Stimulated activated CD4-positive, alpha-beta T cell treated with anti-CD3 and anti-CD28 coated beads, Interleukin-2, amount 100 ng/mL, for 24 hours (primary cell): ENCODE data around the gene ADPRS.

Experiments
- DNase-seq, 2 donors: peaks; one replicate each; pipeline ENCODE4 v3.0.0-alpha.2; 2020

The ADPRS gene

GRCh38 chr1:36088265-36088576 lies 471 bp upstream of the ADPRS start:
- no peak for DNase-seq

- peak in 1 of 2 donors; percentile 16 for DNase-seq
These were observed 865 bp downstream of the ADPRS start for GRCh38 chr1:36089393-36090121.

GRCh38 chr1:36091141-36091540 lies 2.4 kb downstream of the ADPRS start:
- peak in 1 of 2 donors; percentile 9 for DNase-seq

DNA sequence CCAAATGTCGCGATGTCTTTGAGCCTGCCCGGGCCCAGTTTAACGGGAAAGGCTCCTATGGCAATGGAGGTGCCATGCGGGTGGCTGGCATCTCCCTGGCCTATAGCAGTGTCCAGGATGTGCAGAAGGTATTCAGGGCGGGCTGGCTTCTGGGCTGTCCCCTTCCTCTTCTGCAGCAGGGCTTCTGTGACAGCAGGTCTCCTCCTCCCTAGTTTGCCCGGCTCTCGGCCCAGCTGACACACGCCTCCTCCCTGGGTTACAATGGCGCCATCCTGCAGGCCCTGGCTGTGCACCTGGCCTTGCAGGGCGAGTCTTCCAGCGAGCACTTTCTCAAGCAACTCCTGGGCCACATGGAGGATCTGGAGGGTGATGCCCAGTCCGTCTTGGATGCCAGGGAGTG lies 3.0 kb downstream of the ADPRS start:
- peak in 1 of 2 donors; percentile 16 for DNase-seq

DNA sequence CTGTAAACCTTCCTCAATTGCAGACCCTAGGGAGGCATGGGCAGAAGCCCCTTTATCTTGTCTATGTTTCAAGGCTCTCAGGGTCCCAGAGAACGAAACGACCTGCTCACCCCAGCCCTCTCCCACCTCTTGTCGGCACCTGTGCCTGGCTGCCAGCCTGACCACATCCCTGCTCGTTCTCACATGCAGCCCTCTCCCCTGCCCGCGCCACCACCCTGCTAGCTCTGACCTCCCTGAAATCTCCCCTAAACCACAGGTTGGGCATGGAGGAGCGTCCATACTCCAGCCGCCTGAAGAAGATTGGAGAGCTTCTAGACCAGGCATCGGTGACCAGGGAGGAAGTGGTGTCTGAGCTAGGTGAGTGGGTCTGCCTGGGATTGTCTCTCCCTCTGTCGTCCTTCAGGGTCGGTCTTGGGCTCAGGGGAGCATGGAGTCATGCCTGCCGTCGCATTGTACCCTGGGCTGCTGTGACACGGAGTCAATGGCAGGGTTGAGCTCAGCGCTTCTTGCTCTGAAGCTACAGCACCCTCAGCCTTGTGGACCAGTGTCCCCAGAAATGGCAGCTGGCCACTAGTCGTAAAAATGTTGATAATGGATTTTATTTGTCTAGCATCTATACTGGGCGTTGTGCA lies 3.6 kb downstream of the ADPRS start:
- DNase-seq = peak in 1 of 2 donors; percentile 12

GRCh38 chr1:36092798-36093185 lies 4.1 kb downstream of the ADPRS start:
- peak in 1 of 2 donors; percentile 16 for DNase-seq

- no peak for DNase-seq
These were observed 4.5 kb downstream of the ADPRS start for GRCh38 chr1:36093226-36093625.

GRCh38 chr1:36093929-36094328 lies 5.2 kb downstream of the ADPRS start:
- DNase-seq = no peak

- DNase-seq = no peak
These were observed 5.9 kb downstream of the ADPRS start for GRCh38 chr1:36094621-36095061.

- no peak for DNase-seq
These were observed 7.2 kb downstream of the ADPRS start for GRCh38 chr1:36095760-36096405.

DNA sequence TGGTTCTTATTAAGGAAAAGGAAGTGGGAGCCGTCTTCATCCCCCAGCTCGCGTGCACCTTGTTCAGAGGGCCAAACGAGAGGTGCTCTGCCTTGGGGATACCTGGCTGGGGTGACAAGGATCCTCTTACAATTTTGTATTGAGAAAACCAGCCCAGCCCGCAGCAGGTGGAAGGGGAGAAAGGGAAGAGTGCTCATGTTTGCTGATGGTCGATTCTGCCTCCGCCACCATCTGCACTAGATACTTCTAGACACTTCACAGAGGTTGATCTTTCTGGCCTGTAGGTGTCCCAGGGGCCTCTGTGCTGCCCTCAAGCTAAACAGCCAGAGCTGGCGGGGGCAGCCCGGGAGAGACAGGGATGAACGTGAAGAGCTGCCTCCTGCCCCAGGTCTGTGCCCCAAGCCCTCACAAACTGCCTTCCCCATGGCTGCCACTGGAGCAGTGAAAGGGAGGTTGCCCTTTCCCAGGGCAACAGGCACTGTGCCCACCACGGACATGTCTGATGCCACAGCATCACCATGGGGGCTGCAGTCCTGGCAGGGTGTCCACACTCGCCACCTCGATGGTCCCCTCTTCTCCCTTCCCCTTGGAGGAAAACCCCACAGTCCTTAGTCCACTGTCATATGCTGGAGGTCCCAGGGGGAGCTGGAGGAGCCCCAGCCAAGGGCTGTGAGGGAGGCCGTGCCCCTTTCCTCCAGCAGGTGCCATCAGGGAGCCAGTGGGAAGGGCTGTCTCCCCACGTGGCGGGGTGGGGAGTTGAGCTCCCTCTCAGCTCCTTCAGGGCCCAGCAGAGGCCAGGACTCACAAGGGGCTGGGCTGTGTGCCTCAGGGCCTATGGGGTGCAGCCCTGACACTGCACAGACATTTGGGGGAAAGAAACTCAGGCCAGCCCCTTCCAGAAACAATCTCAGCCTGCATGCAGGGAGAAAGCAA lies 8.1 kb downstream of the ADPRS start:
- peak in 1 of 2 donors; percentile 21 for DNase-seq

- no peak for DNase-seq
These were observed 9.2 kb downstream of the ADPRS start for GRCh38 chr1:36097693-36098585.

- no peak for DNase-seq
These were observed 10.1 kb downstream of the ADPRS start for GRCh38 chr1:36098650-36099365.

DNA sequence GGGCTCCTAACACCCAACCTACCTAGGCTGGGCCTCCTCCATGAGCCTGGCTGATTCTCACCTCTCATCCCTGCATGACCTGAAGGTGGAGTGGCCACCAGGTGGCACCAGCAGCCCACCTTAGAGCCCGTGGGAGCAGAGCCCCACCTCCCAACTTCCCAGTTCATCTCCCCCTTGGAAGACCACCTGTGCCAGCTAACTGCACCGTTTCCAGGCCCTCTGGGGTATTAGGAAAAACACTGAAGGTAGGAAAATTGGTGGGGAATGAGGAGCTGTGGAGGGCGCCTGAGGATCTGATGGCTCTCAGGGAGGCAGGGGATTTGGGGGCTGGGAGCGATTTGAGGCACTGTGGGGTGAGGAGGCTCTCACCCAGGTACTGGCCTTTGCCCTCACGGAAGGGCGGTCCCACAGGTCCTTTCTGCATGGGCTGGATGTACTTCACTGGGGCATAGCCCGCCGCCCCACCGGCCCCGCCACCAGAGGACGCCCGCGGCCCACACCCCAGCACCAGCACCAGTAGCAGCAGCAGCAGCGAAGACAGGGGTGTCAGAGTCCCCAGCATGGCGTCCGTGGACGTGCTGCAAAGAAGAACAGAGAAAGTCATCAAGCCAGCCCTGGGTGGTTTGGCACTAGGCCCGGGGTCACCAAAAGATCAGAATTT lies 11.1 kb downstream of the ADPRS start:
- peak; percentile 83 for DNase-seq

DNA sequence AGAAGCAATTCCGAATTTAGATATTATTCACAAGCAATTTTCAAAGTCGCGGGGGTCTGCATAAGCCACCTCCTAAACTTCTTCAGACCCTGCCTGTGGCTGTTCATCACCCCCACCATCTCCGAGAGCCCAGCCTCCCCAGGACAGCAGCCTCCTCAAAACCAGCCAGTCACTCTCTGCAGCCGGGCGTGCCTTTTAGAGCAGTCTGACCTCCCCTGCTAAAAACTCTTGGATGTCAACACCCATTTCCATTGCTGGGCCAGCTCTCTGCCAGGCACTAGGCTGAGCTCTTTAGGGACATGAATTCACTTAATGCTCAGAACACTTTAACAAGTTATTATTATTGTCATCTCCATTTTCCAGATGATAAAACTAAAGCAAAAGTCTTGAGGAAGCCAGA lies 11.7 kb downstream of the ADPRS start:
- DNase-seq = no peak

GRCh38 chr1:36101546-36101945 lies 12.9 kb downstream of the ADPRS start:
- DNase-seq = no peak

- no peak for DNase-seq
These were observed 17.6 kb downstream of the ADPRS start for GRCh38 chr1:36106269-36106668.

- DNase-seq = no peak
These were observed 18.7 kb downstream of the ADPRS start for GRCh38 chr1:36107394-36107793.

- no peak for DNase-seq
These were observed 19.6 kb downstream of the ADPRS start for GRCh38 chr1:36108314-36108713.

- peak in 1 of 2 donors; percentile 30 for DNase-seq
These were observed 20.5 kb downstream of the ADPRS start for GRCh38 chr1:36109041-36109679.
